Ovary (tissue), 3 donors: ENCODE measurements around the gene TBL2.

ENCODE experiments used
- CTCF ChIP-seq, 3 donors: fragments of 450-650 bp in 2 of 3; fragments of 200-600 bp in 1 of 3; IDR thresholded peaks; one replicate each; pipeline versions ENCODE4 v1.5.1 to v1.8.0; 2016 to 2022; ENCODE audit warnings: antibody characterized with exemption in 3 of 3, mild to moderate bottlenecking in 1 of 3
- EP300 ChIP-seq: sonication (generic); formaldehyde crosslinking; IDR thresholded peaks from one replicate; pipeline ENCODE4 v1.6.1; 2017; ENCODE audit warnings: antibody characterized with exemption
- POLR2A ChIP-seq: fragments of 450-650 bp; IDR thresholded peaks from one replicate; pipeline ENCODE4 v1.6.1; 2017; ENCODE audit warnings: antibody characterized with exemption, mild to moderate bottlenecking, moderate library complexity
- donor health status: DM: no; HTN: no; CAD: no.

- TF ChIP-seq EP300 (no peak), CTCF (IDR thresholded peaks at IDR 0.05) (no peak), POLR2A (no peak)
These were observed 47.6 kb downstream of the TBL2 start for GRCh38 chr7:73530800-73531199.
